Measurements from ENCODE around the gene GNG7. TPM values are rescaled to one million over a fixed set of nuclear protein-coding genes. Genes with fewer than 3 reads are reported as not detected.

The GNG7 gene
- total RNA-seq, 1 experiment from 2014 or later, result 7.7 TPM

- Histone ChIP-seq H2BK15ac (ENCODE audit: low read depth, low read length) (no peak overlapping the region), H3K79me2 (ENCODE audit: insufficient read depth, low read length) (no peaks in the 10 kb centered on the region), H3K27ac (ENCODE audit: insufficient read length, low read depth, low read length) (no peak overlapping the region), H2AFZ (ENCODE audit: low read length) (no peak overlapping the region), H2BK20ac (ENCODE audit: low read depth, low read length, poor library complexity, severe bottlenecking) (no peak overlapping the region), H4K8ac (replicated peaks; ENCODE audit: insufficient read length, low read depth, low read length) (no peak overlapping the region), H3K27me3 (ENCODE audit: insufficient read depth, low read length) (no peaks in the 10 kb centered on the region), H4K20me1 (ENCODE audit: control insufficient read depth, insufficient read depth, insufficient read length) (peaks cover 3% of the 10 kb centered on the region), H3T11ph (ENCODE audit: low read length) (no peak overlapping the region), H4K5ac (ENCODE audit: insufficient read length, low read depth, low read length) (no peak overlapping the region), H3K18ac (ENCODE audit: insufficient read length, low read depth, low read length) (no peak overlapping the region), H3K23ac (ENCODE audit: insufficient read length, low read depth, low read length) (no peak overlapping the region), H2BK12ac (ENCODE audit: insufficient read length, low read depth, low read length) (no peak overlapping the region), H3K4me1 (ENCODE audit: insufficient read depth, low read length) (no peaks in the 10 kb centered on the region; the same call in 1 of the 2 replicates), H3K9ac (ENCODE audit: extremely low read depth, insufficient read length, low read length) (no peak overlapping the region), H2BK5ac (ENCODE audit: insufficient read length, low read length) (no peak overlapping the region), H3K79me1 (ENCODE audit: insufficient read depth, low read depth, low read length, poor library complexity, severe bottlenecking) (no peaks in the 10 kb centered on the region), H3K56ac (ENCODE audit: insufficient read length, low read depth, low read length) (no peak overlapping the region), H3K23me2 (ENCODE audit: insufficient read length, low read depth, low read length, poor library complexity, severe bottlenecking) (no peaks in the 10 kb centered on the region), H4K91ac (ENCODE audit: insufficient read length, low read depth, low read length) (no peak overlapping the region), H3K14ac (ENCODE audit: insufficient read depth, low read length) (no peak overlapping the region), H3K4ac (ENCODE audit: low read depth, low read length) (no peak overlapping the region), H2AK5ac (ENCODE audit: insufficient read length, low read length) (no peak overlapping the region), H2BK120ac (ENCODE audit: low read depth, low read length, poor library complexity, severe bottlenecking) (no peak overlapping the region), H3K9me3 (ENCODE audit: control insufficient read depth, low read depth, low read length) (no peaks in the 10 kb centered on the region), H3K4me2 (ENCODE audit: insufficient read depth, insufficient read length, low read length) (no peak overlapping the region)
- H3K27me3 Mint-ChIP-seq (ENCODE audit: low read depth), result peaks cover 33% of the 10 kb centered on the region
- peaks cover under 1 to 7% (median 5%) of the 10 kb centered on the region in 3 experiments; a peak in 5 of 7 replicates for H3K36me3 Mint-ChIP-seq (ENCODE audit: insufficient read depth in 1 of 3, low read depth in 3 of 3)
- WGBS (ENCODE audit: extremely low coverage, insufficient read length, low lambda C conversion rate), result no CpG with 5 or more reads among the region's 23 CpGs
- H3K4me1 Mint-ChIP-seq, result peaks cover 3 to 14% of the 10 kb centered on the region in 2 experiments
- TF ChIP-seq, protein P1, sequence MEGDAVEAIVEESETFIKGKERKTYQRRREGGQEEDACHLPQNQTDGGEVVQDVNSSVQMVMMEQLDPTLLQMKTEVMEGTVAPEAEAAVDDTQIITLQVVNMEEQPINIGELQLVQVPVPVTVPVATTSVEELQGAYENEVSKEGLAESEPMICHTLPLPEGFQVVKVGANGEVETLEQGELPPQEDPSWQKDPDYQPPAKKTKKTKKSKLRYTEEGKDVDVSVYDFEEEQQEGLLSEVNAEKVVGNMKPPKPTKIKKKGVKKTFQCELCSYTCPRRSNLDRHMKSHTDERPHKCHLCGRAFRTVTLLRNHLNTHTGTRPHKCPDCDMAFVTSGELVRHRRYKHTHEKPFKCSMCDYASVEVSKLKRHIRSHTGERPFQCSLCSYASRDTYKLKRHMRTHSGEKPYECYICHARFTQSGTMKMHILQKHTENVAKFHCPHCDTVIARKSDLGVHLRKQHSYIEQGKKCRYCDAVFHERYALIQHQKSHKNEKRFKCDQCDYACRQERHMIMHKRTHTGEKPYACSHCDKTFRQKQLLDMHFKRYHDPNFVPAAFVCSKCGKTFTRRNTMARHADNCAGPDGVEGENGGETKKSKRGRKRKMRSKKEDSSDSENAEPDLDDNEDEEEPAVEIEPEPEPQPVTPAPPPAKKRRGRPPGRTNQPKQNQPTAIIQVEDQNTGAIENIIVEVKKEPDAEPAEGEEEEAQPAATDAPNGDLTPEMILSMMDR (conservative IDR thresholded peaks at IDR 0.05), result no peak
- no peaks in the 10 kb centered on the region for H3K9me3 Mint-ChIP-seq
- peak overlapping the region in 1 of 3 experiments; percentile 23; a peak in 1 of 7 replicates for H3K27ac Mint-ChIP-seq
- DNase-seq, result no peak
- no peak overlapping the region; a peak in 1 of 5 replicates for H3K4me3 Mint-ChIP-seq
Observed at GRCh38 chr19:2728783-2729387, 26.4 kb upstream of the GNG7 start.
